Chondrocyte (in vitro differentiated cells): ENCODE results near the gene HERC5. TPM values are rescaled to one million over a fixed set of nuclear protein-coding genes. Genes with fewer than 3 reads are reported as not detected.
"Not testable (repeated sequence)": the region's sequence is repeated elsewhere in the genome, so short reads cannot be mapped to it uniquely, and the experiment has no call there.

Source experiments
- DNase-seq: peaks from one replicate; pipeline ENCODE4 v3.0.0; 2021; ENCODE audit warnings: mixed read lengths, low spot score
- H3K27ac Mint-ChIP-seq: one replicate; pipeline ENCODE4 v1.8.0; 2021; ENCODE audit warnings: mild to moderate bottlenecking, moderate library complexity, mixed read lengths; ENCODE audit not compliant: unreplicated experiment
- H3K27me3 Mint-ChIP-seq: 2 replicates; pipeline ENCODE4 v1.8.0; 2021; ENCODE audit warnings: low read depth, mixed read lengths
- H3K36me3 Mint-ChIP-seq: 2 replicates; pipeline ENCODE4 v1.8.0; 2021; ENCODE audit warnings: low read depth, mixed read lengths
- H3K4me1 Mint-ChIP-seq: 2 replicates; pipeline ENCODE4 v1.8.0; 2021; ENCODE audit warnings: low read depth, mild to moderate bottlenecking, mixed read lengths
- H3K4me3 Mint-ChIP-seq: one replicate; pipeline ENCODE4 v1.8.0; 2021; ENCODE audit warnings: mild to moderate bottlenecking, moderate library complexity, mixed read lengths; ENCODE audit not compliant: unreplicated experiment
- H3K9me3 Mint-ChIP-seq: 2 replicates; pipeline ENCODE4 v1.8.0; 2021; ENCODE audit warnings: low read depth, mixed read lengths
- total RNA-seq: library from RNA; stranded (reverse); gene quantifications from 3 replicates; pipeline ENCODE4 v1.2.1, GENCODE V29; 2021
- TF ChIP-seq, protein P1 (sequence below): fragments of 200-600 bp; sonication (generic); IDR thresholded peaks from 2 replicates; pipeline ENCODE4 v1.5.0; 2021; ENCODE audit warnings: antibody characterized with exemption, mild to moderate bottlenecking, moderate library complexity

The HERC5 gene
- total RNA-seq, 1 donor from 2014 or later: 0.40 TPM

DNA sequence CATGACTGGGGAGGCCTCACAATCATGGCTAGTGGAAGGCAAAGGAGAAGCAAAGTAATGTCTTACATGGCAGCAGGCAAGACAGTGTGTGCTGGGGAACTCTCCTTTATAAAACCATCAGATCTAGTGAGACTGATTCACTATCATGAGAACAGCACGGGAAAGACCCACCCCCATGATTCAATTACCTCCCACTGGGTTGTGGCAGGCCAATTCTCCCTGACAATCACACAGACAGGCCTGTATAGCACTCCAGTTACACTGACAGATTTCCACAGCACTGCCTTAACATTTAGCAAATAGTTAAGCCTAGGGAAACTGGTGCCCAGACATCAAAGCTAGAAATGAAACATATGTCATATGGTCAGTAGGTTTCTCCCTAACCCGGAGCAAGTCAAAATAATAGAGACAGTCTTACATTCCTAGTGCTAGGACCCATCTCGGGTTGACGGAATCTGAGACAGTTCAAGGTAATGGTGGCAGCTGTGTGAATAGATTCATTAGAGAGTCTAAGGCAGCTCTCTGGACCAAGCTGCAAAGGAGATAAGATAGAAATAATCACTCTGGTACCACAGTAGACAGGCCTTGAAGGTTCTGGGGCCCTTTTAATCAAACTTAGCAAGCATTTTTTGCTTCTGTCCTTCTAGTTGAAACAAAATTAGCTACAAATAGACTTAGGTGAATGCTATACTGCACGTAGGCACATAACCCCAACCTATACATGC, 9.4 kb upstream of the HERC5 start:
- Mint-ChIP-seq H3K36me3 (no peaks in the 10 kb centered on the region), H3K27me3 (no peaks in the 10 kb centered on the region), H3K4me1 (no peaks in the 10 kb centered on the region), H3K9me3 (peaks cover 3% of the 10 kb centered on the region), H3K27ac (no peak overlapping the region), H3K4me3 (no peak overlapping the region)
- DNase-seq: no peak
- TF ChIP-seq, protein P1, sequence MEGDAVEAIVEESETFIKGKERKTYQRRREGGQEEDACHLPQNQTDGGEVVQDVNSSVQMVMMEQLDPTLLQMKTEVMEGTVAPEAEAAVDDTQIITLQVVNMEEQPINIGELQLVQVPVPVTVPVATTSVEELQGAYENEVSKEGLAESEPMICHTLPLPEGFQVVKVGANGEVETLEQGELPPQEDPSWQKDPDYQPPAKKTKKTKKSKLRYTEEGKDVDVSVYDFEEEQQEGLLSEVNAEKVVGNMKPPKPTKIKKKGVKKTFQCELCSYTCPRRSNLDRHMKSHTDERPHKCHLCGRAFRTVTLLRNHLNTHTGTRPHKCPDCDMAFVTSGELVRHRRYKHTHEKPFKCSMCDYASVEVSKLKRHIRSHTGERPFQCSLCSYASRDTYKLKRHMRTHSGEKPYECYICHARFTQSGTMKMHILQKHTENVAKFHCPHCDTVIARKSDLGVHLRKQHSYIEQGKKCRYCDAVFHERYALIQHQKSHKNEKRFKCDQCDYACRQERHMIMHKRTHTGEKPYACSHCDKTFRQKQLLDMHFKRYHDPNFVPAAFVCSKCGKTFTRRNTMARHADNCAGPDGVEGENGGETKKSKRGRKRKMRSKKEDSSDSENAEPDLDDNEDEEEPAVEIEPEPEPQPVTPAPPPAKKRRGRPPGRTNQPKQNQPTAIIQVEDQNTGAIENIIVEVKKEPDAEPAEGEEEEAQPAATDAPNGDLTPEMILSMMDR: no peak

DNA sequence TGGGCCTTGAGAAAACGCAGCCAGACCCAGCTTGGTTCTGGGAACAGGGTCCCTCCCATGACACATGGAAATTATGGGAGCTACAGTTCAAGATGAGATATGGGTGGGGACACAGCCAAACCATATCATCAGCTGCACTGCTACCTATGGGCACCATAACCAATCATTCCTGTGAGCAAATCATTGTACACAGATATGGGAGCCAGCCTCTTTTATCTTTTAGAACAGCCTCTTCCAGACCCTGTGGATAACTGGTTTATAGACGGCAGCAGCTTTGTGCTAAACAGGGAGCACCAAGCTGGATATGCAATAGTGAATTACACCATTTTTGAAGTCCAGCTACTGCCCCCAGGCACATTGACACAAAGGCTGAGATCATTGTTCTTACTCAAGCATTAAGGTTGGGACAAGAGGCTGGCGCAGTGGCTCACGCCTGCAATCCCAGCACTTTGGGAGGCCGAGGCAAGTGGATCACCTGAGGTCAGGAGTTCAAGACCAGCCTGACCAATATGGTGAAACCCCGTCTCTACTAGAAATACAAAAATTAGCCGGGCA, 8.6 kb upstream of the HERC5 start:
- not testable (repeated sequence) for H3K27ac Mint-ChIP-seq, H3K27me3 Mint-ChIP-seq, H3K4me1 Mint-ChIP-seq, H3K36me3 Mint-ChIP-seq, H3K9me3 Mint-ChIP-seq, H3K4me3 Mint-ChIP-seq, DNase-seq

DNA sequence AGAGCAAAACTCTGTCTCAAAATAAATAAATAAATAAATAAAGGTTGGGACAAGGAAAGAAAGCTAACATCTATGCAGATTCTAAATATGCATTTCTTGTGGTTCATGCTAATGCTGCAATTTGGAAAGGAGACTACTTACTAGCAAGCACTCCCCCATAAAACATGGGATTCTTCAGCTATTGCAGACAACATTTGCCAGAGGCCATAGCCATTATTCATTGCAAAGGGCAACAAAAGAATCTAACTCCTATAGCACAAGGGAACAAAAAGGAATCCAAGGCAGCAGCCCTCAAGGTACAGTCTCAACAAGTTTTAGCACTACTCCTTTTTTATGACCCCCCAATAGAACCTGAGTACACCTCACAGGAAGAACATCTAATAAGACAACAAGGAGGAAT, 8.0 kb upstream of the HERC5 start:
- Mint-ChIP-seq H3K27ac (no peak overlapping the region), H3K36me3 (peaks cover 1% of the 10 kb centered on the region), H3K4me1 (no peaks in the 10 kb centered on the region), H3K9me3 (no peaks in the 10 kb centered on the region), H3K27me3 (no peaks in the 10 kb centered on the region), H3K4me3 (no peak overlapping the region)
- DNase-seq: no peak
- TF ChIP-seq, protein P1: no peak

DNA sequence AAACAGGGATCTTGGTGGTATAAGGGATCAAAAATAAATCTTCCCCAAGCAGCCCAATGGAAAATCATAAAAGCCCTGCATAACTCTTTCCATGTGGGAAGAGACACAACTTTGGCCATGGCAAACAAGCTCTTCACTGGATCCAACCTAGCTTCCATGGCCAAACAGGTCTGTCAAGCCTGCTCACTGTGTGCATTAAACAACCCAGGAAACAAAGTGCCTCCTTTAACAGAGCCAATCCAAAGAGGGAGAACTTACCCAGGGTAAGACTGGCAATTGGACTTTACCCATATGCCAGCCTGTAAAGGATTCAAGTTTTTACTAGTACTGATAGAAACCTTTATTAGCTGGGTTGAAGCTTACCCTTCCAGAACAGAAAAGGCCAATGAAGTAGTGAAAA, 7.6 kb upstream of the HERC5 start:
- Mint-ChIP-seq H3K9me3 (no peaks in the 10 kb centered on the region), H3K27me3 (no peaks in the 10 kb centered on the region), H3K27ac (no peak overlapping the region), H3K36me3 (peaks cover 1% of the 10 kb centered on the region), H3K4me3 (no peak overlapping the region), H3K4me1 (no peaks in the 10 kb centered on the region)
- TF ChIP-seq, protein P1: no peak
- DNase-seq: no peak

- H3K36me3 Mint-ChIP-seq: peaks cover 1% of the 10 kb centered on the region
- no peak overlapping the region for H3K4me3 Mint-ChIP-seq
- no peaks in the 10 kb centered on the region for H3K4me1 Mint-ChIP-seq
- TF ChIP-seq, protein P1: no peak
- H3K9me3 Mint-ChIP-seq: no peaks in the 10 kb centered on the region
- DNase-seq: no peak
- no peaks in the 10 kb centered on the region for H3K27me3 Mint-ChIP-seq
- no peak overlapping the region for H3K27ac Mint-ChIP-seq
Measured at GRCh38 chr4:88451205-88451604, 5.7 kb upstream of the HERC5 start.

GRCh38 chr4:88452912-88453311, 4.0 kb upstream of the HERC5 start:
- no peak for DNase-seq
- Mint-ChIP-seq H3K9me3 (no peaks in the 10 kb centered on the region), H3K36me3 (peaks cover 1% of the 10 kb centered on the region), H3K4me3 (no peak overlapping the region), H3K4me1 (peaks cover 13% of the 10 kb centered on the region), H3K27ac (no peak overlapping the region), H3K27me3 (peaks cover 9% of the 10 kb centered on the region)
- TF ChIP-seq, protein P1: no peak
